ENCODE data around the gene AFG1L. TPM values are rescaled to one million over a fixed set of nuclear protein-coding genes. Genes with fewer than 3 reads are reported as not detected.

AFG1L gene
- total RNA-seq, 1 donor from 2014 or later: 3.7 TPM

DNA sequence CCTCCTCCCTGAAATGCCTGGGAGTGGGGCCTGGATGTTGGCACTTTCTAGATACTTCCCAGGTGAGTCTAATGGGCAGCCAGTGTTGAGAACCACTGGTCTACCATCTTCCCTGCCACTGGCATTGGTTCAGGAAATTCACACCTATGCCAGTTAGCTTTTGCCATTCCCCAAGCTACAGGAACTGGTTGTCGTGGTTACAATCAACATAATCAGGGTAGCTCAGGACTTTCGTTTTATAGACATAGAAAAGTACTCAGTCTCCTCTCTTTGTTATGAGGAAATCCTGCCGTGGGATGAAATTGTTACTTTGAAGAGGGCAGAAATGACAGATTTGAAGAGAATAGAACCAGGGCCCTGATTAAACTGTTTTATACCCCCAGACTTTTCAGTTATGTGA lies 137.9 kb downstream of the AFG1L start:
- H3K4me3 ChIP-seq: no peak overlapping the region
- no peaks in the 10 kb centered on the region for H3K27me3 ChIP-seq
- no peaks in the 10 kb centered on the region for H3K9me3 ChIP-seq
- H3K27ac ChIP-seq: no peak overlapping the region
- no peak for TF ChIP-seq POLR2A (IDR thresholded peaks at IDR 0.05)
- TF ChIP-seq, protein P1, sequence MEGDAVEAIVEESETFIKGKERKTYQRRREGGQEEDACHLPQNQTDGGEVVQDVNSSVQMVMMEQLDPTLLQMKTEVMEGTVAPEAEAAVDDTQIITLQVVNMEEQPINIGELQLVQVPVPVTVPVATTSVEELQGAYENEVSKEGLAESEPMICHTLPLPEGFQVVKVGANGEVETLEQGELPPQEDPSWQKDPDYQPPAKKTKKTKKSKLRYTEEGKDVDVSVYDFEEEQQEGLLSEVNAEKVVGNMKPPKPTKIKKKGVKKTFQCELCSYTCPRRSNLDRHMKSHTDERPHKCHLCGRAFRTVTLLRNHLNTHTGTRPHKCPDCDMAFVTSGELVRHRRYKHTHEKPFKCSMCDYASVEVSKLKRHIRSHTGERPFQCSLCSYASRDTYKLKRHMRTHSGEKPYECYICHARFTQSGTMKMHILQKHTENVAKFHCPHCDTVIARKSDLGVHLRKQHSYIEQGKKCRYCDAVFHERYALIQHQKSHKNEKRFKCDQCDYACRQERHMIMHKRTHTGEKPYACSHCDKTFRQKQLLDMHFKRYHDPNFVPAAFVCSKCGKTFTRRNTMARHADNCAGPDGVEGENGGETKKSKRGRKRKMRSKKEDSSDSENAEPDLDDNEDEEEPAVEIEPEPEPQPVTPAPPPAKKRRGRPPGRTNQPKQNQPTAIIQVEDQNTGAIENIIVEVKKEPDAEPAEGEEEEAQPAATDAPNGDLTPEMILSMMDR (IDR thresholded peaks at IDR 0.05): no peak
- intact Hi-C loops (cut with DNase I): no loop called here
- DNase-seq (ENCODE audit: extremely low spot score in 2 of 2): no peak
- no peaks in the 10 kb centered on the region for H3K4me1 ChIP-seq
- H3K36me3 ChIP-seq: no peaks in the 10 kb centered on the region

DNA sequence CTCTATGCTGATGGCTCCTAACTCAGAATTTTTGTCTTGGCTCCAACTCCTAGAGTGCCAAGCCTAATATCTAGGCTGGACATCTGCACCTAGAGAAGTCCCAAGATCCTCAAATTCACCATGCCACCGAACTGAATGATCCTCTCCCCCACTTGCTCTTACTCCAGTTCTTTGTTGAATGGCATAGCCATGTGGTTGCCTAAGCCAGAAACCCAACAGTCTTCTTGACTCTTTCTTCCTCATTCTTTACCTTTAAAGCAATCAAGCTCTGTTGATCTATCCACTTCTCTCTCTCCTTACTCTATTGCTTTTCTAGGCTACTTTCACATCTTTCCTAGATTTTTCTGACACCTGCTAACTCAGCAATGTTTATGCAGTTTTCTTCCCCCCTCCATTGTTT lies 139.4 kb downstream of the AFG1L start:
- H3K4me3 ChIP-seq: no peak overlapping the region
- no peaks in the 10 kb centered on the region for H3K9me3 ChIP-seq
- H3K27me3 ChIP-seq: no peaks in the 10 kb centered on the region
- DNase-seq (ENCODE audit: extremely low spot score in 2 of 2): no peak
- TF ChIP-seq POLR2A (IDR thresholded peaks at IDR 0.05) (no peak), POLR2AphosphoS5 (IDR thresholded peaks at IDR 0.05; ENCODE audit: insufficient read depth in 1 of 2, low read depth in 1 of 2) (no peak)
- TF ChIP-seq, protein P1 (IDR thresholded peaks at IDR 0.05): no peak
- H3K4me1 ChIP-seq: no peaks in the 10 kb centered on the region
- intact Hi-C loops (cut with DNase I): no loop called here
- no peak overlapping the region for H3K27ac ChIP-seq
- H3K36me3 ChIP-seq: no peaks in the 10 kb centered on the region

DNA sequence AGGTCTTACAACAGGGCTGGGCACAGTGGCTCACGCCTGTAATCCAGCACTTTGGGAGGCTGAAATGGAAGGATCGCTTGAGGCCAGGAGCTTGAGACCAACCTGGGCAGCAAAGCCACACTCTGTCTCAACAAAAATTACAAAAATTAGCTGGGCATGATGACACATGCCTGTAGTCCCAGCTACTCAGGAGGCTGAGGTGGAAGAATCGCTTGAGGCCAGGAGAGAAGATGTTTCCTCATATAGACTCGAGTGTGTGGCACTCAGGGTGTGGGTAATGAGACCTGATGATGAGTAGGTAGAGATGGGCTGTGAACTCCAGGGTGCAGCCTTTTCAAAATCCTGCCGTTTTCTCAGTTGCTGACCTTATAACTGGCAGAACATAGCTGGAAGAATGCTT lies 140.5 kb downstream of the AFG1L start:
- TF ChIP-seq, protein P1 (IDR thresholded peaks at IDR 0.05): no peak
- TF ChIP-seq POLR2A (IDR thresholded peaks at IDR 0.05) (no peak), POLR2AphosphoS5 (IDR thresholded peaks at IDR 0.05; ENCODE audit: insufficient read depth in 1 of 2, low read depth in 1 of 2) (no peak)
- no peak overlapping the region for H3K27ac ChIP-seq
- no peak for DNase-seq (ENCODE audit: extremely low spot score in 2 of 2)
- intact Hi-C loops (cut with DNase I): no loop called here
- no peaks in the 10 kb centered on the region for H3K9me3 ChIP-seq
- no peak overlapping the region for H3K4me3 ChIP-seq
- H3K36me3 ChIP-seq: no peaks in the 10 kb centered on the region
- H3K27me3 ChIP-seq: no peaks in the 10 kb centered on the region
- no peaks in the 10 kb centered on the region for H3K4me1 ChIP-seq

DNA sequence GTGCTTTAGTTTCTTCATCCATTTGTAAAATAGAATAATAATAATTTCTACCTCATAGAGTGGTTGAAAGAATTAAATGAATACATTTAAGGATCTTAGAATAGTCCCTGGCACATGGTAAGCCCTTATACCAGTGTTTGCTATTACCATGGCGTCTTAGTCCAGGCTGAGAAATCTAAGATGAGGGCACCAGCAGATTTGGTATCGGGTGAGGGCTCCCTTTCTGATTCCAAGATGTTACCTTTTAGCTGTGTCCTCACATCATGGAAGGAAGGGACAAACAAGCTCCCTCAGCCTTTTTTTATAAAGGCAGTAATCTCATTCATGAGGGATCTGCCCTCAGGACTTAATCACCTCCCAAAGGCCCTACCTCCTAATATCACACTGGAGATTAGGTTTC lies 141.9 kb downstream of the AFG1L start:
- Histone ChIP-seq H3K4me1 (no peaks in the 10 kb centered on the region), H3K27ac (no peak overlapping the region), H3K27me3 (no peaks in the 10 kb centered on the region), H3K4me3 (no peak overlapping the region), H3K36me3 (no peaks in the 10 kb centered on the region), H3K9me3 (no peaks in the 10 kb centered on the region)
- no peak for DNase-seq (ENCODE audit: extremely low spot score in 2 of 2)
- no peak for TF ChIP-seq POLR2A (IDR thresholded peaks at IDR 0.05)
- TF ChIP-seq POLR2AphosphoS5 (IDR thresholded peaks at IDR 0.05; ENCODE audit: insufficient read depth in 1 of 2, low read depth in 1 of 2): no peak
- TF ChIP-seq, protein P1 (IDR thresholded peaks at IDR 0.05): no peak
- intact Hi-C loops (cut with DNase I): no loop called here

DNA sequence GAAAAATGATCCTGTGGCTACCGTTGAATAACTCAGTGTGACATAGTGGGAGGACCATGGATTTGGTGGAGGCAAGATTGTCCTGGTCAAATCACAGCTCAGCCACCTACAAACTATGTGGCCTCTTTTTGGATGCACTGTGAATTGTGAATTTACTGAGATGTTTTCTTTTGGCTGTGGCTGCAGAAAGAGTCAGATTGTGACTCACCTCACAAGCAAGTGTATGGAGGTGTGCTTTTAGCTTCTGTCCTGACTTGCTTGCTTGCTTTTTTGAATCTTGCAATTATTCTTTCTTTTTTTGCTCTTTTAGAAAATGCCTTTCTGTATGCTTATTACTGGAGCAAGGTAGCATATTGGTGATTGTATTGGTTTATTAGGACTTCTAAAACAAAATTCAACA lies 143.0 kb downstream of the AFG1L start:
- intact Hi-C loops (cut with DNase I): no loop called here
- DNase-seq (ENCODE audit: extremely low spot score in 2 of 2): no peak
- no peaks in the 10 kb centered on the region for H3K36me3 ChIP-seq
- H3K4me1 ChIP-seq: no peaks in the 10 kb centered on the region
- TF ChIP-seq POLR2A (IDR thresholded peaks at IDR 0.05): no peak
- TF ChIP-seq, protein P1 (IDR thresholded peaks at IDR 0.05): no peak
- no peak for TF ChIP-seq POLR2AphosphoS5 (IDR thresholded peaks at IDR 0.05; ENCODE audit: insufficient read depth in 1 of 2, low read depth in 1 of 2)
- no peaks in the 10 kb centered on the region for H3K9me3 ChIP-seq
- H3K4me3 ChIP-seq: no peak overlapping the region
- no peaks in the 10 kb centered on the region for H3K27me3 ChIP-seq
- H3K27ac ChIP-seq: no peak overlapping the region
